Chondrocyte (in vitro differentiated cells): ENCODE measurements around the gene ZNF280B. TPM values are rescaled to one million over a fixed set of nuclear protein-coding genes. Genes with fewer than 3 reads are reported as not detected.

Experiments
- DNase-seq: peaks from one replicate; pipeline ENCODE4 v3.0.0; 2021; ENCODE audit warnings: mixed read lengths, low spot score
- H3K27ac Mint-ChIP-seq: one replicate; pipeline ENCODE4 v1.8.0; 2021; ENCODE audit warnings: mild to moderate bottlenecking, moderate library complexity, mixed read lengths; ENCODE audit not compliant: unreplicated experiment
- H3K27me3 Mint-ChIP-seq: 2 replicates; pipeline ENCODE4 v1.8.0; 2021; ENCODE audit warnings: low read depth, mixed read lengths
- H3K36me3 Mint-ChIP-seq: 2 replicates; pipeline ENCODE4 v1.8.0; 2021; ENCODE audit warnings: low read depth, mixed read lengths
- H3K4me1 Mint-ChIP-seq: 2 replicates; pipeline ENCODE4 v1.8.0; 2021; ENCODE audit warnings: low read depth, mild to moderate bottlenecking, mixed read lengths
- H3K4me3 Mint-ChIP-seq: one replicate; pipeline ENCODE4 v1.8.0; 2021; ENCODE audit warnings: mild to moderate bottlenecking, moderate library complexity, mixed read lengths; ENCODE audit not compliant: unreplicated experiment
- H3K9me3 Mint-ChIP-seq: 2 replicates; pipeline ENCODE4 v1.8.0; 2021; ENCODE audit warnings: low read depth, mixed read lengths
- CTCF ChIP-seq: fragments of 200-600 bp; sonication (generic); IDR thresholded peaks from 2 replicates; pipeline ENCODE4 v1.5.0; 2021; ENCODE audit warnings: antibody characterized with exemption, mild to moderate bottlenecking, moderate library complexity
- total RNA-seq: library from RNA; stranded (reverse); gene quantifications from 3 replicates; pipeline ENCODE4 v1.2.1, GENCODE V29; 2021

Gene ZNF280B
- total RNA-seq, 1 donor from 2014 or later = 4.7 TPM

GRCh38 chr22:22554587-22555284 lies 46.2 kb upstream of the ZNF280B start:
- H3K4me3 Mint-ChIP-seq = no peak overlapping the region
- H3K9me3 Mint-ChIP-seq = no peaks in the 10 kb centered on the region
- no peaks in the 10 kb centered on the region for H3K4me1 Mint-ChIP-seq
- no peak for DNase-seq
- H3K36me3 Mint-ChIP-seq = no peaks in the 10 kb centered on the region
- TF ChIP-seq CTCF = no peak
- no peak overlapping the region for H3K27ac Mint-ChIP-seq
- H3K27me3 Mint-ChIP-seq = peaks cover 22% of the 10 kb centered on the region

- peaks cover 25% of the 10 kb centered on the region for H3K27me3 Mint-ChIP-seq
Measured at GRCh38 chr22:22553735-22554586, 45.4 kb upstream of the ZNF280B start.

GRCh38 chr22:22553141-22553540 lies 44.6 kb upstream of the ZNF280B start:
- Mint-ChIP-seq H3K4me3 (no peak overlapping the region), H3K27ac (no peak overlapping the region), H3K27me3 (peaks cover 25% of the 10 kb centered on the region), H3K4me1 (no peaks in the 10 kb centered on the region), H3K36me3 (no peaks in the 10 kb centered on the region), H3K9me3 (no peaks in the 10 kb centered on the region)
- TF ChIP-seq CTCF = no peak
- DNase-seq = no peak

More at GRCh38 chr22:22553735-22554586, 45.4 kb upstream of the ZNF280B start:
- no peaks in the 10 kb centered on the region for H3K4me1 Mint-ChIP-seq
- H3K9me3 Mint-ChIP-seq = no peaks in the 10 kb centered on the region
- no peak for DNase-seq
- H3K36me3 Mint-ChIP-seq = no peaks in the 10 kb centered on the region
- no peak overlapping the region for H3K27ac Mint-ChIP-seq
- no peak for TF ChIP-seq CTCF
- H3K4me3 Mint-ChIP-seq = no peak overlapping the region

- DNase-seq = no peak
- H3K4me1 Mint-ChIP-seq = no peaks in the 10 kb centered on the region
- TF ChIP-seq CTCF = no peak
- H3K36me3 Mint-ChIP-seq = no peaks in the 10 kb centered on the region
- H3K27me3 Mint-ChIP-seq = peaks cover 28% of the 10 kb centered on the region
- H3K4me3 Mint-ChIP-seq = no peak overlapping the region
- no peak overlapping the region for H3K27ac Mint-ChIP-seq
- H3K9me3 Mint-ChIP-seq = no peaks in the 10 kb centered on the region
Measured at GRCh38 chr22:22552630-22553029, 44.1 kb upstream of the ZNF280B start.

- H3K27ac Mint-ChIP-seq = no peak overlapping the region
- no peaks in the 10 kb centered on the region for H3K4me1 Mint-ChIP-seq
- H3K4me3 Mint-ChIP-seq = no peak overlapping the region
- H3K36me3 Mint-ChIP-seq = no peaks in the 10 kb centered on the region
- no peak for DNase-seq
- H3K9me3 Mint-ChIP-seq = no peaks in the 10 kb centered on the region
- H3K27me3 Mint-ChIP-seq = peaks cover 29% of the 10 kb centered on the region
- TF ChIP-seq CTCF = no peak
Measured at GRCh38 chr22:22550789-22551434, 42.4 kb upstream of the ZNF280B start.
